Gastrocnemius medialis (tissue), 4 donors: Measurements from ENCODE around the gene AVPR2.

ENCODE experiments used
- POLR2A ChIP-seq, 2 donors: fragments of 450-650 bp; IDR thresholded peaks; one replicate each; pipeline ENCODE4 v1.6.1; 2017; ENCODE audit warnings: antibody characterized with exemption in 2 of 2, mild to moderate bottlenecking in 2 of 2, moderate library complexity in 2 of 2
- TF ChIP-seq, protein P1 (sequence below), 5 experiments: fragments of 450-650 bp in 3 of 5; fragments of 200-600 bp in 2 of 5; sonication (generic) in 2 of 5; IDR thresholded peaks in 4 of 5; conservative IDR thresholded peaks in 1 of 5; 1 replicate in 4 of 5; 2 replicates in 1 of 5; pipeline ENCODE4 v1.5.1; 2016 to 2019; ENCODE audit warnings: antibody characterized with exemption in 5 of 5, mild to moderate bottlenecking in 3 of 5, moderate library complexity in 3 of 5

DNA sequence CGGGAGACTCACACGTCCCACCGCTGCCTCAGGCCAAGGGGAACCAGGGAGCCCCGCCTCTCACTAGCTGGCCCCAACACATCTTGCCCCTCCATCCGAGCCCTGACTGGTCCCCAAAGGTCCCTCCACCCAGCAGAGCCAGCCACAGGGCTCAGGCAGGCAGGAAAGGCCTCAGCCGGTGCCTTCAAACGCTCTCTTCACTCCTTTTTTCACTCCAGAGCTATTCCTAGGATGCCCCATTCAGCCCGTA, 23.1 kb downstream of the AVPR2 start:
- TF ChIP-seq POLR2A (IDR thresholded peaks at IDR 0.05) = no peak
- TF ChIP-seq, protein P1, sequence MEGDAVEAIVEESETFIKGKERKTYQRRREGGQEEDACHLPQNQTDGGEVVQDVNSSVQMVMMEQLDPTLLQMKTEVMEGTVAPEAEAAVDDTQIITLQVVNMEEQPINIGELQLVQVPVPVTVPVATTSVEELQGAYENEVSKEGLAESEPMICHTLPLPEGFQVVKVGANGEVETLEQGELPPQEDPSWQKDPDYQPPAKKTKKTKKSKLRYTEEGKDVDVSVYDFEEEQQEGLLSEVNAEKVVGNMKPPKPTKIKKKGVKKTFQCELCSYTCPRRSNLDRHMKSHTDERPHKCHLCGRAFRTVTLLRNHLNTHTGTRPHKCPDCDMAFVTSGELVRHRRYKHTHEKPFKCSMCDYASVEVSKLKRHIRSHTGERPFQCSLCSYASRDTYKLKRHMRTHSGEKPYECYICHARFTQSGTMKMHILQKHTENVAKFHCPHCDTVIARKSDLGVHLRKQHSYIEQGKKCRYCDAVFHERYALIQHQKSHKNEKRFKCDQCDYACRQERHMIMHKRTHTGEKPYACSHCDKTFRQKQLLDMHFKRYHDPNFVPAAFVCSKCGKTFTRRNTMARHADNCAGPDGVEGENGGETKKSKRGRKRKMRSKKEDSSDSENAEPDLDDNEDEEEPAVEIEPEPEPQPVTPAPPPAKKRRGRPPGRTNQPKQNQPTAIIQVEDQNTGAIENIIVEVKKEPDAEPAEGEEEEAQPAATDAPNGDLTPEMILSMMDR (IDR thresholded peaks at IDR 0.05 in 4 of 5, conservative IDR thresholded peaks at IDR 0.05 in 1 of 5) = no peak
